GM21360 (cell line): ENCODE data around the gene OBSCN.

ENCODE experiments used
- ATAC-seq: cut with Tn5 transposase; IDR thresholded peaks from one replicate; pipeline ENCODE4 v1.9.1; 2021; ENCODE audit warnings: mild to moderate bottlenecking, moderate library complexity; ENCODE audit not compliant: unreplicated experiment

Gene OBSCN

GRCh38 chr1:228364068-228364705, 156.3 kb downstream of the OBSCN start:
- no peak for ATAC-seq

- no peak for ATAC-seq
Measured at GRCh38 chr1:228364706-228365213, 156.9 kb downstream of the OBSCN start.

GRCh38 chr1:228365271-228366061, 157.6 kb downstream of the OBSCN start:
- no peak for ATAC-seq

- no peak for ATAC-seq
Measured at GRCh38 chr1:228366062-228366865, 158.4 kb downstream of the OBSCN start.

GRCh38 chr1:228366866-228367741, 159.3 kb downstream of the OBSCN start:
- no peak for ATAC-seq

- ATAC-seq, result no peak
Measured at GRCh38 chr1:228367798-228368791, 160.3 kb downstream of the OBSCN start.

GRCh38 chr1:228368801-228369607, 161.2 kb downstream of the OBSCN start:
- ATAC-seq, result no peak

- ATAC-seq, result no peak
Measured at GRCh38 chr1:228369608-228370438, 162.0 kb downstream of the OBSCN start.

- ATAC-seq, result no peak
Measured at GRCh38 chr1:228370439-228370940, 162.6 kb downstream of the OBSCN start.

GRCh38 chr1:228370941-228371740, 163.3 kb downstream of the OBSCN start:
- no peak for ATAC-seq

GRCh38 chr1:228371741-228372182, 163.9 kb downstream of the OBSCN start:
- ATAC-seq, result no peak

- no peak for ATAC-seq
Measured at GRCh38 chr1:228372183-228373003, 164.5 kb downstream of the OBSCN start.

GRCh38 chr1:228373004-228373680, 165.3 kb downstream of the OBSCN start:
- no peak for ATAC-seq

GRCh38 chr1:228373681-228374571, 166.1 kb downstream of the OBSCN start:
- ATAC-seq, result no peak
